ENCODE results near the gene CNTNAP2.

Gene CNTNAP2

DNA sequence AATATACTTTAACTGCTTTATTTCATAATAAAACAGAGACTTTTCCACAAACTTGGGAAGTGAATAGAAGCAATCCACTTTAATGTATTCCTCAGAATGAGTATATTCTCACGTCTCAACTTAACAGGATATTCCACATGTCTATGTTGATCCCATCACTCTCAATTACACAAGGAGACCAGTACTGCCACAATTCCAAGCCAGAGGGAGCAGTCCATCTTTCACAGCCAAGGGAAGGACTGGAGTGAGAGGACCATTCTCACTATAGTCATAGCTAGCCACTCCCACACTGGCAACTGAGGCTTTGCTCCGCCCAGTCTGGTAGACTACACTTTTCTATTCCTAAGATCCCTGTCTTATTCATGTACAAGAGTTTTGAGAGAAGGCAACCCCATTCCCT is 553.9 kb downstream of the CNTNAP2 start:
- DNase-seq (ENCODE audit: low read depth, low spot score) = no peak

DNA sequence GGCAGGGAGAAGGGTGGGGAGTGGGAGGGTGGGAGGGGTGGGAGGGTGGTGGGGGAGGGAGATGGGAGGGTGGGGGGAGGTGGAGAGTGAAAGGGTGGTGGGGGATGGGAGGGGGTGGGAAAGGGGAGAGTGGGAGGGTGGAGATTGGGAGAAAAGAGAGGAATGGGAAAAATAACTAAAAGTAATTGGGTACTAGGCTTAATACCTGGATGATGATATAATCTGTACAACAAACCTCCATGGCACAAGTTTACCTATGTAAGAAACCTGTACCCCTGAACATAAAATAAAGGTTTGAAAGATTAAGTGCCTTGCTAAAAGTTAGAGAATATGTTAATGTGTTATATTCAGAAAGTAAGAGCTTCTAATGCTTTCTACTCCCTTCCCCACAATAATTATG is 564.9 kb downstream of the CNTNAP2 start:
- no peak for DNase-seq (ENCODE audit: low read depth, low spot score)

- DNase-seq (ENCODE audit: low read depth, low spot score) = no peak
Measured at GRCh38 chr7:146683439-146683838, 566.8 kb downstream of the CNTNAP2 start.

GRCh38 chr7:146690987-146691386 is 574.4 kb downstream of the CNTNAP2 start:
- no peak for DNase-seq (ENCODE audit: low read depth, low spot score)

DNA sequence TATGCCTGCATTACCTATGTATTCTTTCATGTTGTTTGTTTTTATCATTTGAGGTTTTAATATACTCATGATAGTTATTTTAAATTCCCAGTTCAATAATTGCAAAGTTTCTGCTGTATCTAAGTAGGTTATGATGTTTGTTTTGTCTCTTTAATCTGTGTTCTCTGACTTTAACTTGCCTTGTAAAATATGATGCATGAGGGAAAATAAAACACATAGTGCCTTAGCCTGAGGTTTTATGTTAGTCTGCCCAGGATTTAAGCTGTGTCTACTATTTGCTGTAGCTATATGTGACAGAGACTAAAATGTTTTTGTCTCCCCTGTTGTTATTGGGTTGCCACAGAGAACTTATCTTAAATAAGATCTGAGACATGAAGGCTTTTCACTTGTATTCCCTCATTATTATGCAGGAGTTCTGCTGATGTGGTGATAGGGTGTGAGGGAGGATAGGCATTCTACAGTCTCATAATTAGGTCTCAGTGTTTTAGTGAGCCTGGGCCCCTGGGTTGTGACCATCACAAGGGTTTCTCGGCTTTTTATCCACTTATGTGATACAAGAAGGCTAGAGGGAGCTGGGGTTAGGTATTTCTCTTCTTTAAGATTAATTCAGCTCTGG is 582.5 kb downstream of the CNTNAP2 start:
- no peak for DNase-seq (ENCODE audit: low read depth, low spot score)

DNA sequence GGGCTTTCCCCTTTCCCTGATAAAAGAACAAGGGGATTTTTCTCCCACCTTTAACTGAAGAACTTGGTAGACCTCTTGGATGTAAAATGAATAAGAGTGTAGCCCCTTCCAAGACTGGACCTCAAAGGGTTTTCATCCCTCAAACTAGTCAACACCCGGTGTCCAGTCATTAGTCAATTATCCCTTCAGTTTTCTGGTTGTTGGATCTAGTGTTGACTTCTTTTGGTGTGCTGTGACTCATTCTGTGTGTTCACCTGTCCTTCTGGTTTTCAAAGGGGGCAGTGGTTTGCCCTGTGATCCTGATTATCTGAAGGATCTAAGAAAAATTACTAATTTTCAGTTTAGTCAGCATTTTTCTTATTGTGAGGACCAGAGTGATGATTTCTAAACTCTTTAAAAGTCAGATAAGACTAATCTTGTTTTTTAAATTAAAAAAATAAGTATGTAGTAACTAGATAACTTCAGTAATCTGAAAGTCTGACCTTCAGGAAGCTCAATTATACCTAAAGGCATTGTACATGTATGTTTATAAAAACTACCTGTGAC is 583.5 kb downstream of the CNTNAP2 start:
- no peak for DNase-seq (ENCODE audit: low read depth, low spot score)

DNA sequence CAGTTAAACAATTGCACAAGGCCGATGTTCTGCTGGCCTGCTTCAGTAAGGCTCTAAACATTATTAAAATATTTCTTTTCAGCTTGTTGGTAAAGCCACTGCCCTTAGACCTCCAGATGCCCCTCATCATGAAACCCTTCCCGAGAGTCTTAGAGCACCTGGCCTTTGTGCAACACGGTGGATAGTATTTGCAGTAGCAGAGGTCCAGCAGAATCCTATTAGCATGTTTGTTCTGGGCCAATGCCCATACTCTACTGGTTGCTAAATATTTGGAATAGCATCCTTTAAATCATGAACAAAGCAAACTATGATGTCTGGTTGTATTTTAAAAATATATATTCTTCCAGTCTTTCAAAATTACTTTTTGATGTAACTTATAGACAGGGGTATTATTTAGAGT is 584.6 kb downstream of the CNTNAP2 start:
- no peak for DNase-seq (ENCODE audit: low read depth, low spot score)

GRCh38 chr7:146702898-146703297 is 586.3 kb downstream of the CNTNAP2 start:
- no peak for DNase-seq (ENCODE audit: low read depth, low spot score)

- DNase-seq (ENCODE audit: low read depth, low spot score) = no peak
Measured at GRCh38 chr7:146709451-146710027, 592.9 kb downstream of the CNTNAP2 start.

DNA sequence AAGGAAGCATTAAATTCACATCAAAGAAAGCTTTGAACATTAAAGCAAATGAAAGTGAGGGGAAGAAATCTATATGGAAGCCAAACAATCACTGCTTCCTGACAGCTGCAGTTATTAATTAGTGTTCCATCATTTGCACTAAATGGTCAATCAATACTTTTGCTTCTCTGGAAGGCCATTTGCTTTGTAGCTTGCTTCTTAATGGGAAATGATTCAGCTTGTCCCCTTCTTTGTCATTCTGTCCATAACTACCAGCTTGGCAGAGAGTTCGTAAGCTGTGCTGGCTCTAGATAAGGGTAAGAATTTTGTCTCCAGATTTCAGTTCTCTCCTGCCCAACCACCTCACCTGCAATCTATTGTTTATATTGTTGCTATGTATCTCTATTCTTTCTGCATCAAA is 596.6 kb downstream of the CNTNAP2 start:
- DNase-seq (ENCODE audit: low read depth, low spot score) = no peak

DNA sequence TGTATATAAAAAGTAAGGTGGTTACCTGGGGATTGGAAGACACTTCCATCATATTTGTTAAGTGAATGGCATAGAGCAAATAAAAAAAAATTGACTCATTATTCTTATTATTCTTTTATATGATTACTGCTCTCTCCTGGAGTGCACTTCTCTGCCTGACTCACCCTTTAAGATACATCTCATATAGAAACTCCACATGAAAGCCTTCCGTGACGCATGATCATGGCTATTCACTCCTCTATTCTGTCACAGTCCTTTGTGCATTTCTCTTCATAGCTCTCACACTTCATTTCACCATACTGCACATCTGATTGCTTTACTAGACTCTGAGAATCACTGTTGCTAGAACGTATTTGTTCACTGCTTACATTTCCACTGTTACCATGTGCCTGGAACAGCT is 597.3 kb downstream of the CNTNAP2 start:
- DNase-seq (ENCODE audit: low read depth, low spot score) = no peak

- no peak for DNase-seq (ENCODE audit: low read depth, low spot score)
Measured at GRCh38 chr7:146720195-146720594, 603.6 kb downstream of the CNTNAP2 start.

DNA sequence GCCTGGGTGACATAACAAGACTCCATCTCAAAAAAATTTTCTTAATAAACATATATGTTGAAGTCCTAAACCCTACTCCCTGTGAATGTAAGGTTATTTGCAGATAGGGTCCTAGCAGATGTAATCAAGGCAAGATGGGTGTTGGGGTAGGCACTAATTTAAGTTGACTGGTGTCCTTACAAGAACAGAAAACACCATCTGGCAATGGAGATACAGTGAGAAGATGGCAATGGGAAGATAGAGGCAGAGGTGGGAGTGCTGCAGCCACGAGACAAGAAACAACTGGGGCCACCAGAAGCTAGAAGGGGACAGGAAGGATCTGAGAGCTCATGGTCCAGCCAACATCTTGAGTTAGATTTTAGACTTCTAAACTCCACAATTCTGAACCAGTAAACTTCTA is 606.4 kb downstream of the CNTNAP2 start:
- no peak for DNase-seq (ENCODE audit: low read depth, low spot score)

DNA sequence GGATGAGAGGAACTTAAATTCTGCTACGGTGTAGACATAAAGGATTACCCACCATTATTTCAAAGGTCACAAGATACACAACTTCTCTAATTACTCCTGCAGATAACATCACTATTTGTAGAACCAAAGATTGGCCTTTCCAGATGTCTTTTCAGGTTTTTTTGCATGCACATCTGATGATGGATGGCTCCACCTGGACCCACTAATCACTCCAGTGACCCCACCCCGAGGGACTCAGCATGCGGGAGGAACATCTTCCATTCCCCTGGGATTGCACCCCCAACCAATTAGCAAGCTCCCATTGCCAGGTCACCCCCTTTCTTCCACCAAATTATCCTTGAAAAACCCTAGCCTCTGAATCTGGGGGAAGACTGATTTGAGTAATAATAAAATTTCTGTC is 608.9 kb downstream of the CNTNAP2 start:
- DNase-seq (ENCODE audit: low read depth, low spot score) = no peak

- DNase-seq (ENCODE audit: low read depth, low spot score) = no peak
Measured at GRCh38 chr7:146728141-146728540, 611.5 kb downstream of the CNTNAP2 start.

GRCh38 chr7:146728611-146729010 is 612.0 kb downstream of the CNTNAP2 start:
- no peak for DNase-seq (ENCODE audit: low read depth, low spot score)

GRCh38 chr7:146731185-146731584 is 614.6 kb downstream of the CNTNAP2 start:
- no peak for DNase-seq (ENCODE audit: low read depth, low spot score)

- no peak for DNase-seq (ENCODE audit: low read depth, low spot score)
Measured at GRCh38 chr7:146735992-146736391, 619.4 kb downstream of the CNTNAP2 start.

- no peak for DNase-seq (ENCODE audit: low read depth, low spot score)
Measured at GRCh38 chr7:146736446-146737190, 620.0 kb downstream of the CNTNAP2 start.

GRCh38 chr7:146740039-146740438 is 623.4 kb downstream of the CNTNAP2 start:
- DNase-seq (ENCODE audit: low read depth, low spot score) = no peak

DNA sequence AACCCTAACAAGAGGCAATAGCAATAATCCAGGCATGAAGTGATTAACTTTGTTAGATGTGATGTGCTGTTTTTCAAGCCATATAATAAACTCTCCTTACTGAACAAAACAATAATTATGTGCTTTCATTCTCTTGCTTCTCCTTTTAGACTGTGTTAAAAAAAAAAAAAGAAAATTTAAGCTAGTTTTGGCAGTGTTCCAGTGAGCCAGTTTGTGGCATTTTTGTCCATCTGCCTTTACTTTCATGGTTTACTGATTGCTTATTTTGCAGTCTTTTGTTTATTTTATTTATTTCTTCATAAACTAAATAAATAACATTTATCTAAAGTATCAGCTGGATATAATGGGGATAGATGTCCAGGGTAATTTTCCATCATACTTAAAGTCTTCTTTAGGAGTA is 625.3 kb downstream of the CNTNAP2 start:
- DNase-seq (ENCODE audit: low read depth, low spot score) = no peak

DNA sequence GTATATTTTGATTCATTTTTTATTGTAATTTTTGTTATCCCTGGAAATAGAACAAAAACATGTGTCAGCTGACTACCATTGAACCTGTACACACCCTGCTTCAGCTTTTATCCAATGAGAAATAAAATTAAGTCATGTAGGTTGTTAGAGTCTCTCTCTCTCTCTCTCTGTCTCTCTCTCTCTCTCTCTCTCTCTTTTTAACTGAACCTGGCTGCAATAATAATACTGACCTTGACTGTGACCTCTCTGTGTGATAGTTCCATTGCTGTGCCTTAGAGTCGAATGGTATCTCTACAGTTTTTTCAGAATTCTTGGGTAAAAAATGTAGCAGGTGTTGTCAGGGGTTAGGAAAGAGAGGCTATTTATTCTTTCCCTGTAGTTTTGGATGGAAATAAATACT is 637.8 kb downstream of the CNTNAP2 start:
- no peak for DNase-seq (ENCODE audit: low read depth, low spot score)

DNA sequence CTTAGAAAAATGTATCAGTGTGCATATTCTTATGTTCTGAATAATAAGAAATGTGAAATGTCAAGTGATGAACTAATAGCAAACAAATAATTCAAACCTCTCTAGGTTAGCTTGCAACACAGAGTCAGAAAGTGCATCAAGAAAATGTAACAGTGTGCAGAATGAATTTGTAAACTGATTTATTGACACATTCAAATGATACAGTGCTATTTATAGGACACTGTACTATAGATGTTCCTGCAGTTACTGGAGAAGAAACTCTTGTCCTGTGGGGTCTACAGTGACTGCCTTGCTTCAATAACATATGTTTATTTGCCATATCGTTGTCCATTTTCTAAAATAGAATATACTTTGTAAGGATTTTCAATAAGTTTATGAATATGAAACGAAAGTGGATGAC is 639.0 kb downstream of the CNTNAP2 start:
- no peak for DNase-seq (ENCODE audit: low read depth, low spot score)

Measured in iPS DF 19.7 (cell line).